ENCODE data around the gene MDP1.

- TF ChIP-seq CTCF (IDR thresholded peaks at IDR 0.05) (no peak), POLR2A (IDR thresholded peaks at IDR 0.05) (no peak)
These were observed 456 bp upstream of the MDP1 start for GRCh38 chr14:24216345-24216699.
